ENCODE results near the gene MICALL1.
"Not testable (repeated sequence)": the region's sequence is repeated elsewhere in the genome, so short reads cannot be mapped to it uniquely, and the experiment has no call there.

The MICALL1 gene

GRCh38 chr22:37930270-37930951 lies 24.3 kb downstream of the MICALL1 start:
- peak; percentile 76 for DNase-seq (ENCODE audit: low spot score)

DNA sequence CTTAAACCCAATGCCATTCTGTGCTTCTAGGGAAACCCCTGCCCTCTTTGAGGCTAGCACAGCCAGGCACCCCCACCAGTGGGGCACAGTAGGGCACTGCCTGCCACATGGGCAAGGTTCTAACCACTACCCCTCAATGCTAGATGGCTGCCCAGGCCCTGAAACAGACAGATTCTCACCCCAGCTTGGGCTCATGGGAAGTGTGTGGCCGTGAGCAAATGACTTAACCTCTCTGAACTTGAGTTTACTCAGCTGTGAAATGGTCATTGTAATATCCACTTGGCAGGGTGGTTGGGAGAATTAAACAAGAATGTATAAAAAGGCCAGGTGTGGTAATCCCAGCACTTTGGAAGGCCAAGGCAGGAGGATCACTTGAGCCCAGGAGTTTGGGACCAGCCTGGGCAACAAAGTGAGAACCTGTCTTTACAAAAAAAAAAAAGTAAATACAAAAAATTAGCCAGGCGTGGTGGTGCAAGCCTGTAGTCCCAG lies 24.9 kb downstream of the MICALL1 start:
- no peak for DNase-seq (ENCODE audit: low spot score)

GRCh38 chr22:37931893-37932389 lies 25.8 kb downstream of the MICALL1 start:
- no peak for DNase-seq (ENCODE audit: low spot score)

- no peak for DNase-seq (ENCODE audit: low spot score)
Observed at GRCh38 chr22:37932401-37932800, 26.3 kb downstream of the MICALL1 start.

DNA sequence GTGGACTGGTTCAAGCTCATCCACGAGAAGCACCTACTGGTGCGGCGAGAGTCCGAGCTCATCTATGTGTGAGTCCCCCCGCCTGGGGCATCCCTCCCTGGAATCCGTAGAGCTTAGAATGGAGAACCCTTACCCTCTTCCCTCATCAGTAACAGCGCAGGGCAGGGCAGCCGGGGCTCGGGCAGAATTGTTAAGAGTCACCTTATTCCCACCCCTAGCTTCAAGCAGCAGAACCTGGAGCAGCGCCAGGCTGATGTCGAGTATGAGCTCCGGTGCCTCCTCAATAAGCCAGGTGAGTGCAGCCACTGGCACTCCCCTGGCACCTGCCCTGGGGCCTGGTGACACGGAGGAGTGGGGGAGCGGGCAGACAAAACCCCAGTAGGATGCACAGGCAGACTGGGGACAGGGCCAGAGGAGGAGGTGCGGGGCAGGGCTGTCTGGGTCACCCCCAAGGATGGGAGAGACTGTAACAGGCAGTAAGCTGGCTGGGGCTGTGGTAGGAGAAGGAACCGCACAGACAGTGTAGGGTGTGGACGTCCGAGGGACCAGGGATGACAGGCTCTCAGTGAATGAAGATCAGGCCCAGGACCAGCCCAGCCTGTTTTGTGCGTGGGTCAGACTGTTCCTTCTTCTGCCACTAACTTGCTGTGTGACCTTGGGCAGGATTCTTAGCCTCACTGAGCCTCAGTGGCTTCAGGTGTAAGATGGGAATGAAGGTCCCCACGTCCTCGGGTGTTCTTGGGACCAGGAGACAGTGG lies 26.9 kb downstream of the MICALL1 start:
- DNase-seq (ENCODE audit: low spot score), result no peak

GRCh38 chr22:37933711-37934376 lies 27.7 kb downstream of the MICALL1 start:
- DNase-seq (ENCODE audit: low spot score), result peak; percentile 94

DNA sequence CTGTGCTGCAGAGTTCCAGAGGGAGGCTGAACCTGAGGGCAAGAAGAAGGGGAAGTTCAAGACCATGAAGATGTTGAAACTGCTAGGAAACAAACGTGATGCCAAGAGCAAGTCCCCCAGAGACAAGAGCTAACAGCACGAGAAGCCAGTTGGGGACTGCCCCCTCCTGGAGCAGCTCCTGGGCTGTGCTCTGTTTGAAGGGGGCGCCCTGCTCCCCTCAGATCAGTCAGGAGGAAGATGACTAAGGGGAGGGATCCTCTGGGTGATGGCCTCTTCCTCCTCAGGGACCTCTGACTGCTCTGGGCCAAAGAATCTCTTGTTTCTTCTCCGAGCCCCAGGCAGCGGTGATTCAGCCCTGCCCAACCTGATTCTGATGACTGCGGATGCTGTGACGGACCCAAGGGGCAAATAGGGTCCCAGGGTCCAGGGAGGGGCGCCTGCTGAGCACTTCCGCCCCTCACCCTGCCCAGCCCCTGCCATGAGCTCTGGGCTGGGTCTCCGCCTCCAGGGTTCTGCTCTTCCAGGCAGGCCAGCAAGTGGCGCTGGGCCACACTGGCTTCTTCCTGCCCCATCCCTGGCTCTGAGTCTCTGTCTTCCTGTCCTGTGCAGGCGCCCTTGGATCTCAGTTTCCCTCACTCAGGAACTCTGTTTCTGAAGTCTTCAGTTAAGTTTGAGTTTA lies 34.7 kb downstream of the MICALL1 start:
- no peak for DNase-seq (ENCODE audit: low spot score)

GRCh38 chr22:37942133-37942532 lies 36.0 kb downstream of the MICALL1 start:
- DNase-seq (ENCODE audit: low spot score), result no peak

DNA sequence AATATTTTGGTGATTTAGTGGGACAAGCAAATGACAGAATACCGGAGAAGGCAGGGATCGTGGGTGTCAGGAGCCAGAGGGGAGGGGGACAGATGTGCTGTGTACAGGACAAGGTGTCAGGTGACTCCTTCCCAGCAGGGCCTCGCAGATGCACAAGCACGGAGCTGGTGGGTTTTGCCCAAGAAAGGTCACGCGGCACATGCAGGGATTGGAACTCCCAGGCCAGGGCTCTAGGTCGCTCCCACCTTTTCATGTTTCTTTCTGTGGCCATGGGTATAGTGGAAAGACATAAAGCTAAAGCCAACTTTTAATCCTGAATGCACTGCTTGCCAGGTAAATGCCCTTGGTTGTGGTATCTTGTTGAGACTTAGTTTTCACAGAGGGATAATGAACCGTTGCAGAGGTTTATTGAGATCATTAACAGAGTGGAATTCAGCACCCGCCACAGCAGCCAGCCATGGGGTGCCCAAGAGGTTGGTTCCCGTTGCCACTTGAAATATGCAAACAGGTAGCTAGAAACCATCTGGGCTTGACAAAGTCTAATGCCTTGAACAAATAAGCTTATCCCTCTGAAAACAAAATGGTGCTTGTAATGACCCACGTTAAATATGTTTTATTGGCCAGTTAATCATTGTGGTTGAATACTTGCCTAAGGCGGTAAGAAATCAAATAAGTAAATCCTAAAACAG lies 37.2 kb downstream of the MICALL1 start:
- no peak for DNase-seq (ENCODE audit: low spot score)

GRCh38 chr22:37943825-37944198 lies 37.7 kb downstream of the MICALL1 start:
- no peak for DNase-seq (ENCODE audit: low spot score)

DNA sequence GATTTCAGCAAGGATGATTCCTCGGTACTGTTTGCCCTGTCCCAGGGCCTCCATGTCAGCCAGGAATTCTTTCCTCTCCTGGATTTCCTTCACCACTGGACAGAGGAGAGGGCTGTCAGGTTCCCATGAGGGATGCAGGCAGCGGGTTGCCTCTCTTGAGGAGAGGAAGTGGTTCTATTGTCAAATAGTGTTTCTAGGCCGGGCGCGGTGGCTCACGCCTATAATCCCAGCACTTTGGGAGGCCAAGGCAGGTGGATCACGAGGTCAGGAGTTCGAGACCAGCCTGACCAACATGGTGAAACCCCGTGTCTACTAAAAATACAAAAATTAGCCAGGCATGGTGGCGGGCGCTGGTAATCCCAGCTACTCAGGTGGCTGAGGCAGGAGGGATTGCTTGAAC lies 38.3 kb downstream of the MICALL1 start:
- not testable (repeated sequence) for DNase-seq (ENCODE audit: low spot score)

DNA sequence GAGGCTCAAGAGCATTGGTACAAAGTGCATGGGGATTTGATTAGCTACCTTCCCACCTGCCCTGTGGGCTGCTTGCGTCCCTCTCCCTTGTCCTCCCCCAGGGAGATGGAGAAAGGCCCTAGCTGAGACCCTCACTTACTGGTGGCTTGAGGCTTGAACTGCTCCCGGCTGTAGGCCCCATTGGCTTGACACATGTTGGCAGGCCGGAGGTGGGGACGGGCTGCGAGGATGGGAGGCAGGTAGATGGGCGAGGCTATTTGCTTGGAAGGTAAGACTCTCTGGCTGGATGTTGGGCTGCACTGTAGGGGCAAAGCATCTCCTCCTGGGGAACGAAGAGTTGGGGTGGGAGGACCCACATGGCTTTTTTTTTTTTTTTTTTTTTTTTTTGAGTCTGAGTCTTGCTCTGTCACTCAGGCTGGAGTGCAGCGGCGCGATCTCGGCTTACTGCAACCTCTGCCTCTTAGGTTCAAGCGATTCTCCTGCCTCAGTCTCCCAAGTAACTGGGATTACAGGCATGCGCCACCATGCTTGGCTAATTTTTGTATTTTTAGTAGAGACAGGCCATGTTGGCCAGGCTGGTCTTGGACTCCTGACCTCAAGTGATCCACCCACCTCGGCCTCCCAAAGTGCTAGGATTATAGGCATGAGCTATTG lies 41.2 kb downstream of the MICALL1 start:
- DNase-seq (ENCODE audit: low spot score), result not testable (repeated sequence)

DNA sequence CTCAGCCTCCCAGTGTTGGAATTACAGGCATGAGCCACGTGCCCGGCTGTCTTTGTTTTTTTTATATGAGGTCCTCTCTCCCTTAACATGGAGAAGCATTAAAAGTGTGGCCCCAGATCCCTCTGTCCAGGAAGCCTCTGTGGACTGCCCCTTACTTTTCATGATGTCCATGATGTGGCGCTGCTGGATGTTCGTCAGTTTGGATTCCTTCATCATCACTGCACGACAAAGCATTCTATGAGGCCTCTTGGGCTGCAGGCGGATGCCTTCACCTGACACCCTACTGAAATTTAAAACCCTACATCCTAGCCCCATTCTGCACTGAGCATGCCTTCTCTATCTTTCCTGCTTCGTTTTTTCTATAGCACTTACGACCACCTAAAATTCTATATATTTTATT lies 45.2 kb downstream of the MICALL1 start:
- DNase-seq (ENCODE audit: low spot score), result no peak

GRCh38 chr22:37952629-37953028 lies 46.5 kb downstream of the MICALL1 start:
- not testable (repeated sequence) for DNase-seq (ENCODE audit: low spot score)

DNA sequence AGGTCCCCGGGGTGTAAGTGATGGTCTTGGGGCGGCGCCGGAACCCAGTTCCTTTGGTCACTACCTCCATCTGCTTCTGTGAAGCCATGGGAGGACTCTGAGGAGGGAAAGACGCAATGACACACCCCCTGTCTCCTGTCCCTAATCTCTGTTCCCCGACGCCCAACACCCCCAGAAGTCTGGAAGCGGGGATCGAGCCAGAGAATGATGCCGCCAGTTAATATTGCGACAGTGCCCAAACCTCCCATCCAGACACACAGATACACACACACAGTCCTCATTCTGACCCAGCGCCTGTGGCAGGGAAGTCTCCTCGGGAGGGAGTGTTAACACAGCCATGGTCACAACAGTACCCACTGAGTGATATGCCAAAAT lies 47.0 kb downstream of the MICALL1 start:
- no peak for DNase-seq (ENCODE audit: low spot score)

GRCh38 chr22:37953437-37954179 lies 47.5 kb downstream of the MICALL1 start, which contains the start of the genes C22orf23 and POLR2F:
C22orf23 (minus strand) TSS chr22:37953601; CDS start chr22:37953149, 452 bp downstream.
POLR2F (plus strand) TSS chr22:37953699; CDS start chr22:37953788, 89 bp downstream.
- DNase-seq (ENCODE audit: low spot score), result peak; percentile 96

GRCh38 chr22:37954686-37955085 lies 48.6 kb downstream of the MICALL1 start:
- no peak for DNase-seq (ENCODE audit: low spot score)

GRCh38 chr22:37955825-37956397 lies 49.8 kb downstream of the MICALL1 start:
- DNase-seq (ENCODE audit: low spot score), result not testable (repeated sequence)

DNA sequence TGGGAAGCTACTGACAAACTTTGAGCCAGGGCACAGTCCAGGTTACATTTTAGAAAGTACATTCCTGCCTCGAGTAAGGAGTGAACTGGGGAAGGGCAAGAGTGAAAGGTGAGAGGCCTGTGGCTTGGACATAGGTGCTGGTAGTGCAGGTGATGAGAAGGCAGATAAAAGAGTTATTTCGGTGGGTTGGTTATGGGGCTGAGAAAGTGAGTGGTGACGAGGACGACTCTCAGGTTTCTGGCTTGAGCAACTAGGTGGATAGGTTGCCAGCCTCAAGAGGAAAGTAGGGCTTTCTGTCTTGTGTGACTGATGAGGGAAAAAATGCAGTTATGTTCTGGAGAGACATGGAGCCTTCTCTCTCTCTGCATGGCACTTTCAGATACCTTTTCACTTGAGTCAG lies 51.1 kb downstream of the MICALL1 start:
- DNase-seq (ENCODE audit: low spot score), result no peak
